H1 (cell line): ENCODE measurements around the gene NECTIN1. TPM values are rescaled to one million over a fixed set of nuclear protein-coding genes. Genes with fewer than 3 reads are reported as not detected.
A peak's percentile ranks its signal among the peaks of the same experiment; 100 is the strongest.

Experiments used
- CTCF ChIA-PET: fragments of 300-600 bp; sonication (Branson Sonifier 250); formaldehyde crosslinking; loops from one replicate; lab custom pipeline; 2021; ENCODE audit not compliant: partially characterized antibody; lab: Charles Lee
- POLR2A ChIA-PET: fragments of 300-600 bp; sonication (Branson Sonifier 250); formaldehyde crosslinking; loops from one replicate; lab custom pipeline; 2021; ENCODE audit warnings: inconsistent platforms; ENCODE audit not compliant: partially characterized antibody; lab: Charles Lee
- DNase-seq, 2 experiments: peaks; one replicate each; pipeline versions ENCODE4 v3.0.0 to v3.0.0-alpha.2; 2010 to 2022; ENCODE audit warnings: low spot score in 2 of 2, low read depth in 1 of 2, mixed read lengths in 1 of 2
- FAIRE-seq: peaks from 2 replicates; lab custom pipeline; 2011; peaks lifted over from hg19 to GRCh38; lab: Jason Lieb, UNC
- H2AFZ ChIP-seq: 2 replicates; pipeline ENCODE4 v1.8.1; 2012; ENCODE audit warnings: low read length, inconsistent platforms
- H2AK5ac ChIP-seq: 2 replicates; pipeline ENCODE4 v1.6.1; 2013; ENCODE audit warnings: low read depth, low read length
- H2BK120ac ChIP-seq: replicated peaks from 2 replicates; pipeline ENCODE3; 2013; ENCODE audit warnings: low read depth, low read length, inconsistent platforms
- H2BK12ac ChIP-seq: 2 replicates; pipeline ENCODE4 v1.6.1; 2013; ENCODE audit warnings: low read depth, low read length
- H2BK15ac ChIP-seq: 2 replicates; pipeline ENCODE4 v1.6.1; 2013; ENCODE audit warnings: low read length
- H2BK20ac ChIP-seq: 2 replicates; pipeline ENCODE4 v1.6.1; 2013; ENCODE audit warnings: low read length
- H2BK5ac ChIP-seq: 2 replicates; pipeline ENCODE4 v1.6.1; 2013; ENCODE audit warnings: low read depth, low read length
- H3K14ac ChIP-seq: 2 replicates; pipeline ENCODE4 v1.6.1; 2013; ENCODE audit warnings: inconsistent platforms; ENCODE audit not compliant: insufficient read length
- H3K18ac ChIP-seq: 2 replicates; pipeline ENCODE4 v1.6.1; 2013; ENCODE audit warnings: low read length; ENCODE audit errors: extremely low read depth
- H3K23ac ChIP-seq: 2 replicates; pipeline ENCODE4 v1.6.1; 2013; ENCODE audit warnings: inconsistent platforms; ENCODE audit not compliant: insufficient read length
- H3K23me2 ChIP-seq: 2 replicates; pipeline ENCODE4 v1.6.1; 2013; ENCODE audit warnings: low read depth, low read length
- H3K27ac ChIP-seq: 2 replicates; pipeline ENCODE4 v1.6.1; 2011; ENCODE audit warnings: low read depth, low read length, inconsistent platforms
- H3K27me3 ChIP-seq, 4 experiments: replicated peaks in 1 of 4; 1 replicate in 1 of 4; 2 replicates in 3 of 4; pipeline versions ENCODE4 v1.6.1 to v1.8.1; 2011 to 2013; ENCODE audit warnings: low read length in 3 of 4, mild to moderate bottlenecking in 3 of 4, inconsistent platforms in 2 of 4, mixed read lengths in 2 of 4, moderate library complexity in 1 of 4; ENCODE audit not compliant: control insufficient read depth in 3 of 4, insufficient read depth in 3 of 4; ENCODE audit errors: extremely low read depth in 1 of 4
- H3K36me3 ChIP-seq, 4 experiments: 2 replicates each; pipeline versions ENCODE4 v1.6.1 to v1.8.1; 2011 to 2013; ENCODE audit warnings: mild to moderate bottlenecking in 4 of 4, low read length in 3 of 4, moderate library complexity in 2 of 4, control low read depth in 1 of 4, inconsistent platforms in 1 of 4; ENCODE audit not compliant: insufficient read depth in 4 of 4, control insufficient read depth in 2 of 4
- H3K4ac ChIP-seq: replicated peaks from 2 replicates; pipeline ENCODE3; 2013; ENCODE audit warnings: low read length, low read depth, mixed read lengths, inconsistent platforms; ENCODE audit not compliant: insufficient read length
- H3K4me1 ChIP-seq, 4 experiments: replicated peaks in 1 of 4; 1 replicate in 1 of 4; 2 replicates in 3 of 4; pipeline versions ENCODE4 v1.6.1 to v1.8.1; 2011 to 2013; ENCODE audit warnings: low read length in 3 of 4, inconsistent platforms in 2 of 4, mixed read lengths in 1 of 4; ENCODE audit not compliant: insufficient read depth in 4 of 4, control insufficient read depth in 3 of 4
- H3K4me2 ChIP-seq, 2 experiments: 2 replicates each; pipeline versions ENCODE4 v1.6.1 to v1.8.1; 2011 to 2013; ENCODE audit warnings: low read depth in 2 of 2, low read length in 2 of 2, control low read depth in 1 of 2, inconsistent platforms in 1 of 2, mild to moderate bottlenecking in 1 of 2; ENCODE audit not compliant: insufficient read depth in 1 of 2
- H3K4me3 ChIP-seq, 4 experiments: fragments of 200-600, 300-600 bp in 1 of 4; sonication (generic), shearing (Covaris generic), sonication (Bioruptor Twin) in 1 of 4; 2 replicates each; pipeline versions ENCODE4 v1.5.1 to v1.8.1; 2011 to 2016; ENCODE audit warnings: low read length in 4 of 4, low read depth in 3 of 4, control low read depth in 2 of 4, inconsistent platforms in 2 of 4, mild to moderate bottlenecking in 2 of 4, mixed read lengths in 1 of 4, moderate library complexity in 1 of 4; ENCODE audit not compliant: insufficient read depth in 2 of 4; ENCODE audit errors: extremely low read depth in 1 of 4
- H3K56ac ChIP-seq: replicated peaks from 2 replicates; pipeline ENCODE3; 2013; ENCODE audit warnings: low read depth, mild to moderate bottlenecking, mixed read lengths, low read length, inconsistent platforms; ENCODE audit not compliant: insufficient read length
- H3K79me1 ChIP-seq: 2 replicates; pipeline ENCODE4 v1.6.1; 2013; ENCODE audit warnings: low read depth, low read length, control low read depth
- H3K79me2 ChIP-seq, 2 experiments: 2 replicates each; pipeline versions ENCODE4 v1.6.1 to v1.8.1; 2012 to 2013; ENCODE audit warnings: low read length in 2 of 2, mild to moderate bottlenecking in 2 of 2, inconsistent platforms in 1 of 2; ENCODE audit not compliant: insufficient read depth in 2 of 2, control insufficient read depth in 1 of 2
- H3K9ac ChIP-seq, 4 experiments: replicated peaks in 1 of 4; 1 replicate in 1 of 4; 2 replicates in 3 of 4; pipeline versions ENCODE4 v1.6.1 to v1.8.1; 2011 to 2013; ENCODE audit warnings: low read depth in 3 of 4, low read length in 3 of 4, control low read depth in 2 of 4, mild to moderate bottlenecking in 2 of 4, moderate library complexity in 2 of 4, inconsistent platforms in 1 of 4; ENCODE audit errors: extremely low read depth in 1 of 4
- H3K9me3 ChIP-seq, 2 experiments: 2 replicates each; pipeline versions ENCODE4 v1.6.1 to v1.8.1; 2012 to 2013; ENCODE audit warnings: mild to moderate bottlenecking in 2 of 2, moderate library complexity in 2 of 2, control low read depth in 1 of 2, inconsistent platforms in 1 of 2, low read depth in 1 of 2, low read length in 1 of 2, mixed read lengths in 1 of 2; ENCODE audit not compliant: insufficient read depth in 2 of 2
- H4K20me1 ChIP-seq, 2 experiments: replicated peaks in 1 of 2; 2 replicates each; pipeline versions ENCODE3 to v1.8.1; 2011 to 2013; ENCODE audit warnings: inconsistent platforms in 2 of 2, low read length in 2 of 2, mild to moderate bottlenecking in 1 of 2; ENCODE audit not compliant: insufficient read depth in 2 of 2, control insufficient read depth in 1 of 2
- H4K5ac ChIP-seq: 2 replicates; pipeline ENCODE4 v1.6.1; 2013; ENCODE audit warnings: low read length, low read depth, mixed read lengths, inconsistent platforms; ENCODE audit not compliant: insufficient read length
- H4K8ac ChIP-seq: 2 replicates; pipeline ENCODE4 v1.8.0; 2013; ENCODE audit warnings: mild to moderate bottlenecking, moderate library complexity, low read length, inconsistent platforms; ENCODE audit not compliant: insufficient read depth; ENCODE audit errors: extremely low read depth
- H4K91ac ChIP-seq: replicated peaks from 2 replicates; pipeline ENCODE3; 2013; ENCODE audit warnings: low read length, mixed read lengths, inconsistent platforms; ENCODE audit not compliant: insufficient read length
- CBX8 ChIP-seq: fragments of 300-800, 300-1000 bp; sonication (generic); IDR thresholded peaks from 2 replicates; pipeline ENCODE4 v1.7.1; 2016; ENCODE audit warnings: low read depth, low read length, borderline replicate concordance
- CEBPB ChIP-seq: IDR thresholded peaks from 2 replicates; pipeline ENCODE4 v1.6.1; 2012; ENCODE audit warnings: low read depth, low read length
- EZH2 ChIP-seq: fragments of 200-600 bp; sonication (generic); IDR thresholded peaks from 2 replicates; pipeline ENCODE4 v1.7.1; 2012; ENCODE audit warnings: low read depth, mild to moderate bottlenecking, moderate library complexity, low read length, inconsistent platforms; ENCODE audit not compliant: severe bottlenecking
- HDAC6 ChIP-seq: IDR thresholded peaks from one replicate; pipeline ENCODE4 v1.7.1; 2012; ENCODE audit warnings: low read depth, mild to moderate bottlenecking, inconsistent platforms, low read length, moderate library complexity
- KDM1A ChIP-seq: fragments of 200-600, 300-600 bp; sonication (generic); IDR thresholded peaks from 2 replicates; pipeline ENCODE4 v1.7.1; 2016; ENCODE audit warnings: mild to moderate bottlenecking, low read length, borderline replicate concordance
- KDM4A ChIP-seq: IDR thresholded peaks from one replicate; pipeline ENCODE4 v1.7.1; 2012; ENCODE audit warnings: low read depth, mild to moderate bottlenecking, moderate library complexity, low read length, inconsistent platforms; ENCODE audit not compliant: severe bottlenecking
- SP2 ChIP-seq: IDR thresholded peaks from 2 replicates; pipeline ENCODE4 v1.6.1; 2012; ENCODE audit warnings: mild to moderate bottlenecking, low read length, inconsistent platforms
- TAF1 ChIP-seq: IDR thresholded peaks from 2 replicates; pipeline ENCODE4 v1.6.1; 2011; ENCODE audit warnings: mild to moderate bottlenecking, low read depth, low read length
- TBP ChIP-seq: IDR thresholded peaks from 2 replicates; pipeline ENCODE4 v1.6.1; 2011; ENCODE audit warnings: low read depth, low read length, improper control_type of control experiment
- TCF12 ChIP-seq: IDR thresholded peaks from 2 replicates; pipeline ENCODE4 v1.6.1; 2011; ENCODE audit warnings: low read depth, mild to moderate bottlenecking, low read length
- TEAD4 ChIP-seq: IDR thresholded peaks from 2 replicates; pipeline ENCODE4 v1.6.1; 2012; ENCODE audit warnings: low read depth, low read length, inconsistent platforms, mixed read lengths
- WGBS, 2 experiments: shearing (Covaris generic) in 1 of 2; methylation state at CpG; one replicate each; pipeline versions ENCODE4 v1.1.6 to v1.1.7; 2013 to 2015; ENCODE audit warnings: low lambda C conversion rate in 2 of 2, mixed read lengths in 2 of 2, inconsistent platforms in 1 of 2, low coverage in 1 of 2, missing lambda C conversion rate in 1 of 2; ENCODE audit not compliant: insufficient replicate concordance in 2 of 2, insufficient coverage in 1 of 2, insufficient read length in 1 of 2; ENCODE audit errors: extremely low coverage in 1 of 2, missing lambda C conversion rate in 1 of 2; 5-methylcytosine and 5-hydroxymethylcytosine counted together
- polyA plus RNA-seq, 7 experiments: library from polyadenylated mRNA; depleted of rRNA in 3 of 7; stranded (reverse) in 5 of 7; unstranded in 2 of 7; fragments of >200 nt in 5 of 7; fragments of 200-250 nt in 2 of 7; gene quantifications; 1 replicate in 5 of 7; 2 replicates in 1 of 7; 4 replicates in 1 of 7; pipeline versions ENCODE4 v1.2.1 to v1.2.3, GENCODE V29; 2011 to 2013; ENCODE audit warnings: missing spikeins in 2 of 7, mixed read lengths in 2 of 7
- total RNA-seq: library from RNA; stranded (reverse); fragmentation: NEBNext Ultra II Directional; extraction: Animal tissue kit (Norgen Biotek cat#: 25700); gene quantifications from 2 replicates; pipeline ENCODE4 v1.2.1, GENCODE V29; 2021

NECTIN1 gene
- total and polyA plus RNA-seq, 2 of the 8 experiments (the other 6 are each of a cell fraction or from before 2014, with no cell fraction given): 43.2 to 97.7 TPM

DNA sequence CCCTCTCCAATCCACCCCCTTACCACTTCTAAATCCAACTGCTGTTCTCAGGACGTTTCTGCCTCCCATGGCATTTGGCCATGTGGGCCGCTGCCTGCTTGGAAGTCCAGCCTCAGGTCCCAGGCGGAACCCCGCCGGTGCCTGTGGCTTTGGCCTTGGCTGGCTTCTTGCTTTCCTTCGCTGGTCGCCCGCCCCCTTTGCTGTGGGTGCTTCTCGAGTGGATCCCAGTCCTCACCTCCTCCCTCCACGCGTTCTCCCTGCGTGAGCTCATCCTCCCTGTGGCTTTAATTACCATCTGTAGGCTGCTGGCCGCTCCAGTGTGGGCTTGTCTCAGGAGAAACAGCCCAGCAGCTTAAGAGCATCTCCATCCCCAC lies 111.7 kb downstream of the NECTIN1 start:
- Histone ChIP-seq H3K23me2 (no peaks in the 10 kb centered on the region), H3K79me1 (no peaks in the 10 kb centered on the region), H2BK120ac (no peak overlapping the region), H3K4ac (no peak overlapping the region), H3K4me3 (no peak overlapping the region), H3K9ac (no peak overlapping the region), H2AFZ (no peak overlapping the region), H2AK5ac (no peak overlapping the region), H3K27me3 (peaks cover 0 to 2% (median 0%) of the 10 kb centered on the region in 4 experiments; a peak in 1 of 7 replicates), H4K5ac (no peak overlapping the region), H3K27ac (no peak overlapping the region), H2BK5ac (0 out of 2 replicates have a peak overlapping the region, but pooled peaks have one; percentile 32), H3K14ac (no peak overlapping the region), H3K18ac (no peak overlapping the region; the same call in 1 of the 2 replicates), H4K20me1 (no peaks in the 10 kb centered on the region), H3K4me2 (no peak overlapping the region), H3K79me2 (no peaks in the 10 kb centered on the region), H4K8ac (no peak overlapping the region), H3K23ac (no peak overlapping the region), H3K4me1 (peaks cover 4 to 14% (median 9%) of the 10 kb centered on the region in 4 experiments; a peak in 6 of 7 replicates), H3K36me3 (no peaks in the 10 kb centered on the region), H2BK20ac (no peak overlapping the region), H4K91ac (peak overlapping the region; percentile 20), H2BK12ac (peak overlapping the region; percentile 52; the same call in 1 of the 2 replicates), H2BK15ac (peak overlapping the region; percentile 83; the same call in 1 of the 2 replicates), H3K56ac (no peak overlapping the region), H3K9me3 (no peaks in the 10 kb centered on the region)
- no peak for DNase-seq
- 86% methylated on average over 11 of the region's 13 CpGs; no CpG with 5 or more reads in 1 of the 2 experiments for WGBS, 2 experiments
- POLR2A ChIA-PET: no interaction called here
- no peak for FAIRE-seq
- CTCF ChIA-PET: interaction anchor here (0.8 to 14.8 kb wide), 6 partner anchors 15 to 141 kb away, joined by 3 to 245 read pairs (median 4); no protein-coding TSS in a partner anchor
- TF ChIP-seq HDAC6 (no peak), SP2 (no peak), KDM4A (no peak), CEBPB (no peak), TEAD4 (no peak), TAF1 (no peak), CBX8 (no peak), TCF12 (no peak), KDM1A (no peak), TBP (no peak), EZH2 (no peak)
